ENCODE measurements around the gene RAB44.
A peak's percentile ranks its signal among the peaks of the same experiment; 100 is the strongest.

RAB44 gene

DNA sequence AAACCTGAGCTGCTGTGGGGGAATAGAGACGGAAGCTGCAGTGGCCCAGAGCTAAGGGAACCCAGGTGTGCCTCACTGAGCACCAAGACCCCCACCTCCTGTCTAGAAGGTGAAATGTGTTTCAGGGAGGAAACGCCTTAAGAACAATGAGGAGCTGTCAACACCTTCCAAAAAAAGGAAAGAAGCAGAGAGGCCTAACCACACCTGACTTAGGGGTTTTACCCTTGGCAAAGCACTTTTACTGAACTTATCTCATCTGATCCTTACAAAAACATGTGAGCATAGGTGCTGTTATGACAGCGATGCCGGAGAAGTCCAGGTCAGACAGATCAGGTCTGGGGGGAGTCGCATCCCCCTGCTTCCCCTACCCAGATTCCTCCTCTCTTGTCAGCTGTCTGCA lies 35.2 kb upstream of the RAB44 start:
- Histone ChIP-seq H3K9ac (ENCODE audit: low read depth, low read length) (no peak overlapping the region), H3K36me3 (ENCODE audit: insufficient read depth, low read length) (no peaks in the 10 kb centered on the region), H3K9me3 (ENCODE audit: control insufficient read depth, insufficient read depth, low read length) (no peaks in the 10 kb centered on the region), H3K4me1 (ENCODE audit: insufficient read depth, low read length) (peaks cover 38% of the 10 kb centered on the region)

DNA sequence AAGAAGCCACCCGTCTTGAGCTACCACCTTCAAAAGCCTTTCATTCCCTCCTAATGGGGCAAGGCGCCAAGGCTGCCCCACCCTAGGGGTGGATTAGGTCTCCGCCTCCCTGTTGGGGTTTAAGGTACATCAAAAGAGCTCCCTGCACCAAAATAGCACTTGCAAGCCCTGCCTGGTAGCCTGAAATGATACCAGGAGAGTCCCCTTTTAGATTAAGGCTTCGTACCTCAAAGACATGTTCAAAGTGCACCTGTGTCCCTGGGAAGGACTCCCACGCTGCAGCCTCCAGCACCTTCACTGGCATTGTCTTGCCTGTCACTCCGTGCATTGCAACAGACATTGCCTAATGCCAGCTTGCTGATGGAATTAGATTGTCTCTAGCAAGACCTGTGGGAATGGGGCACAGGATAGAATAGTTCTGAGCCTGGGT lies 34.8 kb upstream of the RAB44 start:
- Histone ChIP-seq H3K36me3 (ENCODE audit: insufficient read depth, low read length) (no peaks in the 10 kb centered on the region), H3K9ac (ENCODE audit: low read depth, low read length) (no peak overlapping the region), H3K9me3 (ENCODE audit: control insufficient read depth, insufficient read depth, low read length) (no peaks in the 10 kb centered on the region), H3K4me1 (ENCODE audit: insufficient read depth, low read length) (peaks cover 42% of the 10 kb centered on the region)

DNA sequence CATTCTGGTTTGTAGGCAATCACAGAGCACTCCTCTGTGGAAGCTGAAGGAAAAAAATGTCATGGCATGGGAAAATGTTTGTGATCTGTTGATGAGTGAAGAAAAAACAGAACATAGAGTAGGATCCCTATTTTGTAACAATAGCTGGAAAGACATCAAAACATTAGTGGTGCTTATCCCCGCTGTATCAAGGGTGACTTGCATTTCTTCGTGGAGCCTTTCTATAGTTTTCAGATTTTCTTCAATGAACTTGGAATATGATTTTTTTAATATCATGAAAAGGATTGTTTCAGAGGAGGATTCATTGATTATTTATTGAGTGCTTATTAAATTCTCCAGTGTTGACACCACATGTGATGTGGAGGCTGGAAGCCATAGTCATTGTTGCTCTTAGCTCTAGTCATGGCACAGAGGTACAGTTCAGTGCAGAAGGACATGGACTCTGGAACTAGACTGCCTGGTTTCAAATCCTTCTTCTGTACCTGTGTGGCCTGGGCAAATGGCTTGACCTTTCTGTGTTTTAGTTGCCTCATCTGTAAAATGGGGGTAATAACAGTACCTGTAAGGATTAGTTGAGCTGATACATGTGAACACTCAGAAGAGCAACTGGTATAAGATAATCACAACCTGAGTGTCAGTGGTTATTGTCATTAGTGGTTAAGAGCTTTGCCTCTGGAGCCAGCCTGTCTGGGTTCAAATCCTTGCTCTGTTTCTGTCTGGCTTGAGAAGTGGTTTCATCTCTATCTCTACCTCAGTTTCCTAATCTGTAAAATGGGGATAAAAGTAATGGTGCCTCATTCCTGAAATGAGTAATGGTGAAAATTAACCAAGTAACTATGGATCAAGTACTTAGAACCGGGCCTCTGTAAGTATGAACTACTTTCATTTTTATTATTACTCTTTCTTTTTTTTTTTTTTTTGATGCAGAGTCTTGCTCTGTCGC lies 33.9 kb upstream of the RAB44 start:
- H3K4me1 ChIP-seq (ENCODE audit: insufficient read depth, low read length) = peaks cover 49% of the 10 kb centered on the region
- no peak overlapping the region for H3K9ac ChIP-seq (ENCODE audit: low read depth, low read length)
- no peaks in the 10 kb centered on the region for H3K36me3 ChIP-seq (ENCODE audit: insufficient read depth, low read length)
- H3K9me3 ChIP-seq (ENCODE audit: control insufficient read depth, insufficient read depth, low read length) = no peaks in the 10 kb centered on the region

DNA sequence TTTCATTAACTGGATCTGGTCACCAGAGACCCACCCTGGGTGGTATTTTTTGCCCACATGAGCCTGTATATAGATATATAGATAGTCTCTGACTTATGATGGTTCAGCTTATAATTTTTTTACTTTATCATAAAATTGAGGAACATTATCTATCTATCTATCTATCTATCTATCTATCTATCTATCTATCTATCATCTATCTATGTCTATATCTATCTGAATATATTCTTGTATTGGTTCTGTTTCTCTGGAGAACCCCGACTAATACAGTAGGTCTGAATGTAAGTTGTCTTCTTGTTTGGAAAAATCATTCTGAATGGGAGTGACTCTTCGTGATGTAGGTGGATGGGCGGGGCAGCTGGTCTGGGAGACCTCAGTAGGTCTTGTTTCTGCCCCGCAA lies 32.4 kb upstream of the RAB44 start:
- Histone ChIP-seq H3K9me3 (ENCODE audit: control insufficient read depth, insufficient read depth, low read length) (no peaks in the 10 kb centered on the region), H3K36me3 (ENCODE audit: insufficient read depth, low read length) (no peaks in the 10 kb centered on the region), H3K9ac (ENCODE audit: low read depth, low read length) (no peak overlapping the region), H3K4me1 (ENCODE audit: insufficient read depth, low read length) (peaks cover 56% of the 10 kb centered on the region)

DNA sequence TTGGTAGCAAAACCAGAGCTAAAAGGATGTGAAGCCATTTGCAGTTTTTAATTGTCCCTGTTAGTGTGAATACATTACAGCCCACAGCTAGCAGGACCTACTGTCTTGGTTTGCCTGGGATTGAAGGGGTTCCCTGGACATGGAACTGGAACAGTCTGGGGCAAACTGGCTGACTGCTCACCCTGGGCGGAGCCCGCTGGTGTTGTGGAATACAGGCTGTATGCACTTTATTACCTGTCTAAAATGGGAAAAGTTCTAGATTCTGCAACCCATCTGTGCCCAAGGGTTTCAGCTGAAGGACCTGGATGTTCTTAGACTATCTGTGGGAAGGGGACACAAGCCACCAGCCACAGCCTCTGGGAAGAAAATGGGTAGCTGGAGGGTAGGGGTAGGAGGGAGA lies 31.3 kb upstream of the RAB44 start:
- Histone ChIP-seq H3K9me3 (ENCODE audit: control insufficient read depth, insufficient read depth, low read length) (no peaks in the 10 kb centered on the region), H3K36me3 (ENCODE audit: insufficient read depth, low read length) (no peaks in the 10 kb centered on the region), H3K9ac (ENCODE audit: low read depth, low read length) (no peak overlapping the region), H3K4me1 (ENCODE audit: insufficient read depth, low read length) (peaks cover 53% of the 10 kb centered on the region)

DNA sequence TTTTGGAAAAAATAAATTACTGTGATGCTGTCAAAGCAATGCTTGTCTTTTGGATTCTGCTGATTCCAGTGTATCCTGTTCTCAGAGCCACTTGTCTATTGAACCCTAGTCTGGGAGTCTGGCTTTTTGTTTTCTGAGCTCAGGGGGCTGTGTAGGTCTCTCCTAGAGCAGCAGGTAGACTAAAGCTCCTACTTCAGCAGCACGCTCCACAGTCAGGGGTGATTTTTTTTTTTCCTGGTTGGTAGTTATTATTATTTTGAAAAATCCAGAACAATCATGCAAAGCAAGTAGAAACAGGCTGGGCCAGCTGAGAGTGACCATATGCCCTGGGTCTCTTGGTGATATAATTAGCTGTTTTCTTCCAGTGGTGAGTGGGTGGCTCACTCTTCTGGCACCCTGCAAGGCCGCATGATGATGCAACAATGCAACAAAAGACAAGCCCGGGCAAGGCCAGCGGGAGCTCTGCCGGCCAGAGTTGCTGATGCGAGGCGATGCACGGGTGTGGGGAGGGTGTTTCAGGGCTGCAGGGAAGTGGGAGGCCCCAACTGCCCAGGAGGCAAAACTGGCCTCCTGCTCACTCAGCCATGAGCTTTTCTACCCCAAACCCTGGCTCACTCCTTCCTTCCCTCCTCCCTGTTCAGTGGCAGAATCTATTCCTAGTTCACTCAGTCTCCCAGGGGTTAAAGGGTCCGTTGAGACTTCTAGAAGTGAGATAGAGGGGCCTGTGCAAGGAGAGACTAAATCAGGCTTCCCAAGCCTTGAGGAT lies 30.6 kb upstream of the RAB44 start:
- peak overlapping the region; percentile 29; the same call in 1 of the 2 replicates for H3K9ac ChIP-seq (ENCODE audit: low read depth, low read length)
- H3K4me1 ChIP-seq (ENCODE audit: insufficient read depth, low read length) = peaks cover 47% of the 10 kb centered on the region
- no peaks in the 10 kb centered on the region for H3K36me3 ChIP-seq (ENCODE audit: insufficient read depth, low read length)
- no peaks in the 10 kb centered on the region for H3K9me3 ChIP-seq (ENCODE audit: control insufficient read depth, insufficient read depth, low read length)

DNA sequence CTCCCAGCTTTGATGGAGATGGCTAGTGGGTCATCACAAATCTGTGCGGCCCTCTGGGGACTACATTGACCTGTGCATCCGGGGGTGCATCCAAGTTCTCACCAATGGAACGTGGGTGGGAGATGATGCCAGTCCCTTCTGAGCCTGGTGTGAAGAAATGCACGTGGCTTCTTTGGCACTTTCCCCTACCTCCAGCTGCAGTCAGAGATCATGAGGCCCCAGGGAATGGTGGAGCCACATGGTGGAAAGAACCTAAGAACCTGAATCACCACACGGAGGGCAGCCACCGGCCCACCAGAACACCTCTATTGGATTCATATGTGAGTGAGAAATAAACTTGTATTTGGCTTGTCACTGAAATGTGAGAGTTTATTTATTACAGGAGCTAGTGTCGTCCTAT lies 29.0 kb upstream of the RAB44 start:
- H3K4me1 ChIP-seq (ENCODE audit: insufficient read depth, low read length) = peaks cover 35% of the 10 kb centered on the region
- H3K9me3 ChIP-seq (ENCODE audit: control insufficient read depth, insufficient read depth, low read length) = no peaks in the 10 kb centered on the region
- no peaks in the 10 kb centered on the region for H3K36me3 ChIP-seq (ENCODE audit: insufficient read depth, low read length)
- no peak overlapping the region for H3K9ac ChIP-seq (ENCODE audit: low read depth, low read length)

DNA sequence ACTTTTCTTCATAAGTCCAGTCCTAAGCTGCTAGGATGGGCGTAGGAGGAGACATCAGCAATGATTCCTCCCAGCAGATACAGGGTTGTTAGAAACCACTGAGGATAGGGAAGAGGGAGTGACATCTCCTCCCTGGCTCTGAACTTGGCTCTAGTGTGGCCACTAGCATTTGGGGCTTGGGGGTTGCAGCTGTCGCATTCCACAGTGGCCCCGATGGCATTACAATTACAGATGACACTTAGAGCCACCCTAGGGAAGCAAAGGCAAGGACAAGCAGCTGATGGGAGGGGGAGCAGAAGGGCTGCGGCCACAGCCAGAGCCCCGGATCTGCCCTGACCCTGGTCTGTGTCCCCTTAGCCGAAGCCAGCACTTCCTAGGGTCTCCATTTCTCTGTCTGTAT lies 28.6 kb upstream of the RAB44 start:
- no peak overlapping the region for H3K9ac ChIP-seq (ENCODE audit: low read depth, low read length)
- peaks cover 35% of the 10 kb centered on the region for H3K4me1 ChIP-seq (ENCODE audit: insufficient read depth, low read length)
- H3K36me3 ChIP-seq (ENCODE audit: insufficient read depth, low read length) = no peaks in the 10 kb centered on the region
- no peaks in the 10 kb centered on the region for H3K9me3 ChIP-seq (ENCODE audit: control insufficient read depth, insufficient read depth, low read length)

DNA sequence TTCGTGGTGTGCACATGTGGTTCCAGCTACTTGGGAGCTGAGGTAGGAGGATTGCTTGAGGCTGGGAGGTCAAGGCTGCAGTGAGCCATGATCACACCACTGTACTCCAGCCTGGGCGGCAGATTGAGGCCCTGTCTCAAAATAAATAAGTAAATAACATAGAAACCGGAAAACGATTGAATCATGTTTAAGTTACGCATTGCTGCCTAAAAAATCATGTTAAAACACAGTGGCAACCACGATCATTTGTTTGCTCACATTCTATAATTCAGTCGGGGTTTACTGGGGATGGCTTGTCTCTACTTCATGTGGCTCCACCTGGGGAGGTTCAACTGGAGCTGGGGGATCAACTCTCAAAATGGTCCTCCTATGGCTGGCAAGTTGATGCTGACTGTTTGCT lies 27.4 kb upstream of the RAB44 start:
- Histone ChIP-seq H3K36me3 (ENCODE audit: insufficient read depth, low read length) (no peaks in the 10 kb centered on the region), H3K9ac (ENCODE audit: low read depth, low read length) (no peak overlapping the region), H3K4me1 (ENCODE audit: insufficient read depth, low read length) (peaks cover 35% of the 10 kb centered on the region), H3K9me3 (ENCODE audit: control insufficient read depth, insufficient read depth, low read length) (no peaks in the 10 kb centered on the region)

DNA sequence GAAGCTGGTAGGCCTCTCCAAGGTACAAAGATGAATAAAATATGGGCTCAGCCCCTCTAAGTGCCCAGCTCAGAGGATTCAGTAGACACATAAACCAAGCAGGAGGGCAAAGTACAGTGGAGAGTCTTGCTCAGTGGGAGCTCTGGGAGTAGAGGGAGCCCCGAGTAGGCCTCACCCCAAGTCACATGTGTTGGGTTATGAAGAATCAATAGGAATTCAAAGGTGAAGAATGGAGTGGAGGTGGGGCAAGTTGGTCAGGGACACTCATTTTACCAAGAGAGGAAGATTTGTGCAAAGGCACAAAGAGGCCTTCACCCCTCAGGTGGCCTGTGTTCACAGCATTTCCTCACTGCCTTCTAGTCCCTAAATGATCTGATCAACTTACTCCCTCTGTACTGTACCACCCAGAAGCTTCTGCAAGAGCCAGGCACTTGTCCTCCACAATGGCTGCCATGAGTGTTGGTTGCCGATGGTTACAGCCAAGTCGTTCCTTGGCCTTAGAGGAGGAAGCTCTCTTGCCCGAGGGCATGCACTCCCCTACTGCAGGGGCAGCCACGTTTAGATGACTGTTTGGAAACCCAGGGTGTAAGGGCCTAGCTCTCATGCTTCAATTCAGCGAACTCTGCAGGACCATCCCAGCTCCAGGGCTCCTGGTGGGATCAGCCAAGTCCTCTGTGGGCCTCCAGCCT lies 25.8 kb upstream of the RAB44 start:
- Histone ChIP-seq H3K4me1 (ENCODE audit: insufficient read depth, low read length) (peaks cover 33% of the 10 kb centered on the region), H3K9me3 (ENCODE audit: control insufficient read depth, insufficient read depth, low read length) (no peaks in the 10 kb centered on the region), H3K9ac (ENCODE audit: low read depth, low read length) (no peak overlapping the region), H3K36me3 (ENCODE audit: insufficient read depth, low read length) (no peaks in the 10 kb centered on the region)

DNA sequence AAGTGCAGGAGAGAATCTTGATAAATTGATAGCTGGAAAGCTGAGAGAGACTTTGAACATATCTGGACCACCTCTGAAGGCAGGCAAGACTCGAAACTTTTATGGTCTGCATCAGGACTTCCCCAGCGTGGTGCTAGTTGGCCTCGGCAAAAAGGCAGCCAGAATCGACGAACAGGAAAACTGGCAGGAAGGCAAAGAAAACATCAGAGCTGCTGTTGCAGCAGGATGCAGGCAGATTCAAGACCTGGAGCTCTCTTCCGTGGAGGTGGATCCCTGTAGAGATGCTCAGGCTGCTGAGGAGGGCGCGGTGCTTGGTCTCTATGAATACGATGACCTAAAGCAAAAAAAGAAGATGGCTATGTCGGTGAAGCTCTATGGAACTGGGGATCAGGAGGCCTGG lies 23.7 kb upstream of the RAB44 start:
- no peaks in the 10 kb centered on the region for H3K36me3 ChIP-seq (ENCODE audit: insufficient read depth, low read length)
- H3K9ac ChIP-seq (ENCODE audit: low read depth, low read length) = no peak overlapping the region
- peaks cover 23% of the 10 kb centered on the region; the same call in 1 of the 2 replicates for H3K4me1 ChIP-seq (ENCODE audit: insufficient read depth, low read length)
- no peaks in the 10 kb centered on the region for H3K9me3 ChIP-seq (ENCODE audit: control insufficient read depth, insufficient read depth, low read length)

DNA sequence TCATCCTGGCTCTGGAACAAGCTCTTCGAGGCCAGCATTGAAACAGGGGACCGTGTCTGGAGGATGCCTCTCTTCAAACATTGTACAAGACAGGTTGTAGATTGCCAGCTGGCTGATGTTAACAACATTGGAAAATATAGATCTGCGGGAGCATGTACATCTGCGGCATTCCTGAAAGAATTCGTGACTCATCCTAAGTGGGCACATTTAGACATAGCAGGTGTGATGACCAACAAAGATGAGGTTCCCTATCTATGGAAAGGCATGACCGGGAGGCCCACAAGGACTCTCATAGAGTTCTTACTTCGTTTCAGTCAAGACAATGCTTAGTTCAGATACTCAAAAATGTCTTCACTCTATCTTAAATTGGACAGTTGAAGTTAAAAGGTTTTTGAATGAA lies 22.7 kb upstream of the RAB44 start:
- no peaks in the 10 kb centered on the region for H3K9me3 ChIP-seq (ENCODE audit: control insufficient read depth, insufficient read depth, low read length)
- peaks cover 17% of the 10 kb centered on the region; the same call in 1 of the 2 replicates for H3K4me1 ChIP-seq (ENCODE audit: insufficient read depth, low read length)
- H3K9ac ChIP-seq (ENCODE audit: low read depth, low read length) = no peak overlapping the region
- no peaks in the 10 kb centered on the region for H3K36me3 ChIP-seq (ENCODE audit: insufficient read depth, low read length)

DNA sequence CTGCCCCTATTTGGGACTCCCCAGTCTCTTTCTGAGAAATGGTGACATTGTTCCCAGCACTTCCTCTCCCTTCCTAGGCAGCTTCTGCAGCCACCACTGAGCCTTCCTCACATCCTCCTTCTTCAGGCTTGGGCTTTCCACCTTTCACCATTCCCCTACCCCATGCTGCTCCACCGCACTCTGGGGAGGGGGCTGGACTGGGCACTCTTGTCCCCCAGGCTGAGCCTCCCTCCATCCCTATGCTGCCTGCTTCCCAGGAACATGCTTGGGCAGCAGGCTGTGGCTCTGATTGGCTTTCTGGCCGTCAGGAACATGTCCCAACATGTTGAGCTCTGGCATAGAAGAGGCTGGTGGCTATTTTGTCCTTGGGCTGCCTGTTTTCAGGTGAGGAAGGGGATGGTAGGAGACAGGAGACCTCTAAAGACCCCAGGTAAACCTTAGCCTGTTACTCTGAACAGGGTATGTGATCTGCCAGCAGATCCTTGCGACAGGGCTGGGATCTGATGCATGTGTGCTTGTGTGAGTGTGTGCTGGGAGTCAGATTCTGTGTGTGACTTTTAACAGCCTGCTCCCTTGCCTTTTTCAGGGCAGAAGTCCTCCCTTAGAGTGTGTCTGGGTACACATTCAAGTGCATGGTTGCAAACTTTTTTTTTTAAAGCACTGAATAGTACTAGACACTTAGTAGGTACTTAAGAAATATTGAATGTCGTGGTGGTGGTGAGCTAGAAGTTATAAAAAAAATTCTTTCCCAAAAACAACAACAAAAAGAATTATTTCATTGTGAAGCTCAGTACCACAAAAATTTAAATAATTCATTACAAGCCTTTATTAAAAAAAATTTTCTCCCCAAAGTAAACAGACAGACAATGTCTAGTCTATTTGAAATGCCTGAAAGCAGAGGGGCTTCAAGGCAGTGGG lies 21.2 kb upstream of the RAB44 start:
- no peaks in the 10 kb centered on the region for H3K9me3 ChIP-seq (ENCODE audit: control insufficient read depth, insufficient read depth, low read length)
- peaks cover 17% of the 10 kb centered on the region; the same call in 1 of the 2 replicates for H3K4me1 ChIP-seq (ENCODE audit: insufficient read depth, low read length)
- 0 out of 2 replicates have a peak, but pooled peaks cover 5% of the 10 kb centered on the region for H3K36me3 ChIP-seq (ENCODE audit: insufficient read depth, low read length)
- H3K9ac ChIP-seq (ENCODE audit: low read depth, low read length) = peak overlapping the region; percentile 78
